Urinary bladder (tissue), 4 donors: ENCODE results near the gene PRSS23. TPM values are rescaled to one million over a fixed set of nuclear protein-coding genes. Genes with fewer than 3 reads are reported as not detected.
"Not testable (repeated sequence)": the region's sequence is repeated elsewhere in the genome, so short reads cannot be mapped to it uniquely, and the experiment has no call there.

Experiments used
- DNase-seq: peaks from one replicate; pipeline ENCODE4 v3.0.0-alpha.2; 2015; ENCODE audit errors: extremely low spot score
- H3K27ac ChIP-seq: one replicate; pipeline ENCODE4 v1.5.1; 2013; ENCODE audit warnings: low read depth, mild to moderate bottlenecking, moderate library complexity
- H3K36me3 ChIP-seq: one replicate; pipeline ENCODE4 v1.6.1; 2013; ENCODE audit warnings: mild to moderate bottlenecking, moderate library complexity; ENCODE audit not compliant: insufficient read depth
- H3K4me1 ChIP-seq: one replicate; pipeline ENCODE4 v1.6.1; 2013; ENCODE audit warnings: mild to moderate bottlenecking, moderate library complexity; ENCODE audit not compliant: insufficient read depth
- H3K4me3 ChIP-seq: one replicate; pipeline ENCODE4 v1.5.1; 2013; ENCODE audit warnings: low read depth, low read length
- WGBS: extraction: QIAGEN DNeasy Blood & Tissue Kit; methylation state at CpG from one replicate; pipeline ENCODE4 v1.1.7; 2013; 5-methylcytosine and 5-hydroxymethylcytosine counted together
- polyA plus RNA-seq: library from polyadenylated mRNA; stranded (reverse); fragments of 200-250 nt; gene quantifications from one replicate; pipeline ENCODE4 v1.2.3, GENCODE V29; 2013
- total RNA-seq: library from RNA; depleted of rRNA; stranded (reverse); fragments of >200 nt; gene quantifications from one replicate; pipeline ENCODE4 v1.2.3, GENCODE V29; 2014
- donor health status: healthy with polysubstance abuse.
- donor health status: healthy.

The PRSS23 gene, protein sequence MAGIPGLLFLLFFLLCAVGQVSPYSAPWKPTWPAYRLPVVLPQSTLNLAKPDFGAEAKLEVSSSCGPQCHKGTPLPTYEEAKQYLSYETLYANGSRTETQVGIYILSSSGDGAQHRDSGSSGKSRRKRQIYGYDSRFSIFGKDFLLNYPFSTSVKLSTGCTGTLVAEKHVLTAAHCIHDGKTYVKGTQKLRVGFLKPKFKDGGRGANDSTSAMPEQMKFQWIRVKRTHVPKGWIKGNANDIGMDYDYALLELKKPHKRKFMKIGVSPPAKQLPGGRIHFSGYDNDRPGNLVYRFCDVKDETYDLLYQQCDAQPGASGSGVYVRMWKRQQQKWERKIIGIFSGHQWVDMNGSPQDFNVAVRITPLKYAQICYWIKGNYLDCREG
- total RNA-seq = 169 TPM
- polyA plus RNA-seq = 146 TPM

DNA sequence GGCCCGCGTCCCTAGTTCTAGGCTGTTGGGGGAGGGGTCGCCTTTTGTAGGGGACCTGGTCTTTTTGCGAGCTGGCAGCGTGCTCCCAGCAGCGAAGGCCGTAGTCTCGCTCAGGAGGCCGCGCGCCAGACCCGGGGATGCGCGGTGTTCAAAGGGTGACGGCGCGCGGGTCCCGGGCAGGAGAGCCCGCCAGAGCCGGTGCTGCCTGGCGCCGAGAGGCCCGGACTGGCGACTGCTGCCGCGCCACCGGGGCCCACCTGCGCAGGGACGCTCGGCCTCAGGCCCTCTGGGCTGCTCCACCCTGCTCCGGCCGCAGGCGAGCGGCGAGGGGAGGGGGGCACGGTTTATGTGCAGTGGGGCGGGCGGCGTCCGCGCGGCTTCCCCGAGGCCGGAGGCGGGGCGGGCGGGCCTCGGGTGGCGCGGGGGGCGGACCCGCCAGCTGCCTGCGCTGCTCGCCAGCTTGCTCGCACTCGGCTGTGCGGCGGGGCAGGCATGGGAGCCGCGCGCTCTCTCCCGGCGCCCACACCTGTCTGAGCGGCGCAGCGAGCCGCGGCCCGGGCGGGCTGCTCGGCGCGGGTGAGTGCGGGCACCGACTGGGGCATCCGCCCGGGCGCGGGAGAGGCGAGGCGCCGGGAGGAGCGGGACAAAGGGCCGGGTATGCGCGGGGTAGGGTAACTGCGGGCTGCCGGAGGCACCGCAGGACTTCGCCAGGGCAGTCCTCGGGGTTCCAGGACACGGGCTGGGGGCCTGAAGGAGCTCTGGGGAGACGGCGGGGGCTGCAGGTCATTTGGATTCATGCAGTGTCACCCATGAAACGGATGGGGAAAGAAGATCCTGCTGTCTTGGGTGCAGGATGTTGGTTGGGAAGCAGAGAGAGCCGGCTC is at the start of gene PRSS23:
Gene PRSS23 (plus strand): TSS at position 467 of the 884 bp plus-strand sequence. CDS start 7,102 bp downstream, outside the sequence.
- Histone ChIP-seq H3K27ac (peak within 1 kb of the TSS; percentile 70), H3K4me3 (peak within 1 kb of the TSS; percentile 74), H3K4me1 (no peaks in the 10 kb centered on the region), H3K36me3 (no peaks in the 10 kb centered on the region)
- under 1% methylated on average over 97 of the region's 97 CpGs for WGBS
- DNase-seq = no peak

DNA sequence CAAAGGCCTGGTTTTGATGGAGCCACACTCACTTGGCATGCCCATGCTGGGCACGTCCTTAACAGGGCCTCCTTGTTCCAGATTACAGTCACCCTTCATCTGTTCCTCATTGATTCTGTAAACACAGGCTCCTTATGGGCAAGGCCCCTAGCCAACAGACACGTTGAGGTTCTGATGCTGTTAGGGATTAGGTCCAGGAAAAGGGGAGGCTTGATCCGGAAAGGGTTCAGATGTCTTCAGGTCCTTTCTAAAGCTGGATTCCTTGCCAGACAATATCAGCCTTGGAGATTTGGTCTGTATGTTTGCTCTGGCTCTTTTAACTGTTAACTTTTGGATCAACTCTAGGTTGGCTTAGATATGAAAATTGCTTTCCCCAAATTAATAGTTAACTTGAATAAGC is 46.9 kb upstream of the PRSS23 start:
- H3K36me3 ChIP-seq = no peaks in the 10 kb centered on the region
- H3K4me1 ChIP-seq = no peaks in the 10 kb centered on the region
- WGBS = 52% methylated on average over 3 of the region's 3 CpGs
- DNase-seq = no peak
- no peak overlapping the region for H3K4me3 ChIP-seq
- H3K27ac ChIP-seq = no peak overlapping the region

DNA sequence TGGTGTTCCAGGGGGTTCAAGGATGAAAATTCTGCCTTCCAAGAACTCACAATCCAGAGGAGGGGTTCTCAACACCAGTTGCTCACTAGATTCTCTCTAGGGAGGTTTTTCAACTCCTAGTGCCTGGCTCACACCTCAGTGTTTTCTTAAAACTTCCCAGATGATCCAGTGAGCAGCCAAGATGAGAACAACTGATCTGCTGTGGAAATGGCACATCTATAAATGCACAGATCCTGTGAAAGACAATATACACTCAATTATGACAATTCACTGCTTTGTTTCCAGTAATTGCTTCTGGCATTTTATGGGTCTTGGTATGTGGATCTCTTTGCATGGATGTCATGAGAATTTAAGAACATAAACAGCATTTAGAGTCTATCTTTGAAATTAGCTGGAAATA is 45.2 kb upstream of the PRSS23 start:
- Histone ChIP-seq H3K27ac (no peak overlapping the region), H3K4me1 (no peaks in the 10 kb centered on the region), H3K36me3 (no peaks in the 10 kb centered on the region), H3K4me3 (no peak overlapping the region)
- no peak for DNase-seq

DNA sequence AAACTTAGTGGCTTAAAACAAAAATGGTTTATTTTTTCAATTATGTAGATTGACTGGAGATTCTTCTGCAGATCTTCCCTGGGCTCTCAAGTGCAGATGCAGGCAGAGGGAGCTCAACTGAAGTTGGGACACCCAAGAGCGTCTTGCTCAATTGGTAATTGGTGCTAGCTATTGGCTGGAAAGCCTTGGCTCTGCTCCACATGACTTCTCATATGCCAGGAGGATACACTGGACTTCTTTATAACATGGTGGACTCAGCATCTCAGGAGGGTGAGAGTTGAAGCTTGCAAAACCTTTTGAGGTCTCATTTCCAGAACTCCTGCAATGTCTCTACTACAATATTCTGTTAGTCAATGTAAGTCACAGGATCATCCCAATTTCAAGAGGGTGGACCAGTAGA is 42.2 kb upstream of the PRSS23 start:
- no peak for DNase-seq
- H3K4me1 ChIP-seq = no peaks in the 10 kb centered on the region
- no peak overlapping the region for H3K27ac ChIP-seq
- WGBS = 92% methylated on average over 1 of the region's 1 CpG
- H3K4me3 ChIP-seq = no peak overlapping the region
- H3K36me3 ChIP-seq = no peaks in the 10 kb centered on the region

DNA sequence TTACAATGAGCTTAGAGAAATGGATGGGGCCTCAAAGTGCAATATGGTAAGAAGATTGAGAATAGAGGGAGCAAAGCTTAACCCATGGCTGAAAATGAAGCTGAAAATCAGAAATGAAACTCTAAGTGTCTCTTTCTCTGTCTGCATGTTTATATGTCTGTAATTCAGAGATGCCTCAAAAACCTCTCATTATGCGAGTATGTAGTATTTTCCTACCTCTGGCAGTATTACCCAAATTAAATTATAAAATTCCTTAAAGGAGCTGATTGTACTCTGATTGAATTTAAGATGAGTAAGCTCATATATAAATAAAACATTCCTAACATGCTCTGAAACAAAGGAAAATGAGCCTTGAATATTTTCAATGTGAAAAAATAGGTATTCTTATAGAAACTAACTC is 39.8 kb upstream of the PRSS23 start:
- Histone ChIP-seq H3K27ac (no peak overlapping the region), H3K4me1 (no peaks in the 10 kb centered on the region), H3K4me3 (no peak overlapping the region), H3K36me3 (no peaks in the 10 kb centered on the region)
- 81% methylated on average over 1 of the region's 1 CpG for WGBS
- DNase-seq = no peak

DNA sequence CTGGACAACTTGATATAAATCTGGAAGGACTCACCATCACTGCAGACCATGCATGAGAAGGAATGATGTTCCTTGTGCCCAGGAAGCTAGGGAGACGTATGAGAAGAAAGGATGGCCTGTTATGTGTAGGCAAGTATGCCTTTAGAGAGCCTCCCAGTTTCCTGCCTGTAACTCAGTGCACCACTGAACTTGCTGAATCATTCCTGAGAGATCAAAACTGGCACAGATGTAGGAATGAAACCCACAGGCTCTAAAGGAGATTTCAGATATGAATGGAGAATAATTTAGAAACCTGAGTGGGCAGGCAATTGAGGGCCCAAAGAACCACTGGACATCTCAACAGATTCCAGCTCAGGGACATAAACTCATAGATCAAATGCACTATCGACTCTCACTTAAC is 38.4 kb upstream of the PRSS23 start:
- no peak for DNase-seq
- no peak overlapping the region for H3K27ac ChIP-seq
- H3K4me1 ChIP-seq = no peaks in the 10 kb centered on the region
- no peak overlapping the region for H3K4me3 ChIP-seq
- WGBS = 78% methylated on average over 2 of the region's 2 CpGs
- no peaks in the 10 kb centered on the region for H3K36me3 ChIP-seq

DNA sequence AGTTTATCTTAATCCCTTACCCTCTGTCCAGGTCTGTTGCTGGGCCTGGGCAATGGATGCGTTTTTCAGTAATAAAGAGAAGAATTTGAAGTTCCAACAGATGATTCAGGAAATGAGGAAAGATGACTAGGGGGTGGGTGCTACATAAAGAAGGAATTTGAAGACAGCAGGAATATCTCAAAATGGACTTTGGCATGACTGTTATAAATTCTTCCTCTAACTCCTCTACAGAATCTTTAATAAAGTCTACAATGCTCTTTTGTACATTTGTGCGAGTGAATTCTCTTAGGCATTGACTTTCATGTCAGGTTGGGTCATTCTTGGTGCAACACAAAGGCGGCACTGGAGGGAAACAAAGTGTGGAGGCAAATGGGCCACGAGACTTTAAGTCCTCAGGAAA is 35.1 kb upstream of the PRSS23 start:
- H3K4me1 ChIP-seq = no peaks in the 10 kb centered on the region
- no peak overlapping the region for H3K27ac ChIP-seq
- 67% methylated on average over 4 of the region's 4 CpGs for WGBS
- no peak for DNase-seq
- H3K36me3 ChIP-seq = no peaks in the 10 kb centered on the region
- no peak overlapping the region for H3K4me3 ChIP-seq

DNA sequence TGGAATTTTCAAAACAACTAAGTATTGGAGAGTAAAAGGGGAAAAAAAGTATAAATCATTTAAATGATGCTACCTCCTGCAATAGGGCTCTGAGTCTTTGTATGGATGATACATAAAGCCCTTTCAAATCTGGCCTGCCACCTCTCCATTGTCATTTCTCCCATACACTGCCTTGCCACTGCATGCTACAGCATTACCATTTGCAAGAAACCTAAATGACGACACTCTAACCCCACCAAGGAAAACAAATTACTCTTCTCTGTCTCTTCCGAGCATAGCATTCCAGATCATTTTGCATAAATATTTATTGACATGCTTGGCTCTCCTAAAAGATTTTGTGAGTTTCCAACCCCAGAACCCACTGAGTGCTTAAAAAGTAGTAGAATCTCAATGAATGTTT is 34.5 kb upstream of the PRSS23 start:
- 57% methylated on average over 2 of the region's 2 CpGs for WGBS
- Histone ChIP-seq H3K4me1 (no peaks in the 10 kb centered on the region), H3K4me3 (no peak overlapping the region), H3K36me3 (no peaks in the 10 kb centered on the region), H3K27ac (no peak overlapping the region)
- no peak for DNase-seq

DNA sequence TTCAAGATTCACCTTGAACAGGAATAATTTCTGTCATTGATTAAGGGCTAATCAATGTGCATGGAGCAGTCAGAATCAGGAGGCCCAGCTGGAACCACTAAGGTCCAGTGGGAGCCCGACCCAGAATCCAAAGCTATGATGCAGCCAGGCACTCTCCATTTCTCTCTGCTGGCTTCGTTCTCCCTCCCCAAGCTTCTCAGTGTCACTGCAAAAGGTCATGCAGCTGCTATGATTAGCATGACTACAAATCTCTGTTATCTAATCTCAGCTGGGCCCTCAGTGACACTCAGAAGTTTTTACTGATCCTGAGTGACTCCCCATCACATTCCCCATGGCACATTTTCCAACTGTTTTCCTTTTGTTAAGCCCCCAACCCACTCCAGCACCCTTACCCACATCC is 31.1 kb upstream of the PRSS23 start:
- no peak for DNase-seq

DNA sequence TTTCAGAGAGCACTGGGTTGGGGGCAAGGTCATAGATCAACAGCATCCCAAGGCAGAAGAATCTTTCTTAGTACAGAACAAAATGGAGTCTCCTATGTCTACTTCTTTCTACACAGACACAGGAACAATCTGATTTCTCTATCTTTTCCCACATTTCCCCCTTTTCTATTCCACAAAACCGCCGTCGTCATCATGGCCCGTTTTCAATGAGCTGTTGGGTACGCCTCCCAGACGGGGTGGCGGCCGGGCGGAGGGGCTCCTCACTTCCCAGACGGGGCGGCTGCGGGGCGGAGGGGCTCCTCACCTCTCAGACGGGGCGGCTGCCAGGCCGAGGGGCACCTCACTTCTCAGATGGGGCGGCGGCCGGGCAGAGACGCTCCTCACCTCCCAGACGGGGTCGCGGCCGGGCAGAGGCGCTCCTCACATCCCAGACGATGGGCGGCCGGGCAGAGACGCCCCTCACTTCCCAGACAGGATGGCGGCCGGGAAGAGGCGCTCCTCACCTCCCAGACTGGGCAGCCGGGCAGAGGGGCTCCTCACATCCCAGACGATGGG is 29.8 kb upstream of the PRSS23 start:
- not testable (repeated sequence) for H3K27ac ChIP-seq, H3K36me3 ChIP-seq, H3K4me1 ChIP-seq, DNase-seq, H3K4me3 ChIP-seq
- 91% methylated on average over 34 of the region's 34 CpGs for whole genome bisulfite sequencing

More for the DNA sequence above, 31.1 kb upstream of the PRSS23 start:
- 29% methylated on average over 2 of the region's 2 CpGs for WGBS
- no peak overlapping the region for H3K4me3 ChIP-seq
- no peaks in the 10 kb centered on the region for H3K36me3 ChIP-seq
- no peak overlapping the region for H3K27ac ChIP-seq
- no peaks in the 10 kb centered on the region for H3K4me1 ChIP-seq

DNA sequence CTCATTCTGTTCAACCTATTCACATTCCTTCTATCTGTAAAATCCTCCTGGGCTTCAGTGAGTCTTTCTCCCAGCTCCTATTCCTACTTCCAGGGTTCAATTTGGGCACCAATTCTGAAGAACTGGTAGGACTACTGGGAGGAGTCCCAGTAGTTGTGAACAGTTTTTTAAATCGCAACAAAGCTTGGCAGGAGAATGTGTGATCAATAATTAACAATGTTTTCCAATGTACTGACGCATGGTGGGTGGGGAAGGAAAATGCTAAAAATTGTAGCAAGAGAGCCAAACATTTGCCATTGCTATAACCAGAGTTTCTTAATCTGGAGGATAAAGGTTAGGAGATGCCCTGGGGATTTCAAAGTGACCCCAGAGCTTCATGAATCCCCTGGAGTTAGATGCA is 27.3 kb upstream of the PRSS23 start:
- Histone ChIP-seq H3K27ac (no peak overlapping the region), H3K36me3 (no peaks in the 10 kb centered on the region), H3K4me1 (no peaks in the 10 kb centered on the region), H3K4me3 (no peak overlapping the region)
- WGBS = 89% methylated on average over 2 of the region's 2 CpGs
- no peak for DNase-seq

DNA sequence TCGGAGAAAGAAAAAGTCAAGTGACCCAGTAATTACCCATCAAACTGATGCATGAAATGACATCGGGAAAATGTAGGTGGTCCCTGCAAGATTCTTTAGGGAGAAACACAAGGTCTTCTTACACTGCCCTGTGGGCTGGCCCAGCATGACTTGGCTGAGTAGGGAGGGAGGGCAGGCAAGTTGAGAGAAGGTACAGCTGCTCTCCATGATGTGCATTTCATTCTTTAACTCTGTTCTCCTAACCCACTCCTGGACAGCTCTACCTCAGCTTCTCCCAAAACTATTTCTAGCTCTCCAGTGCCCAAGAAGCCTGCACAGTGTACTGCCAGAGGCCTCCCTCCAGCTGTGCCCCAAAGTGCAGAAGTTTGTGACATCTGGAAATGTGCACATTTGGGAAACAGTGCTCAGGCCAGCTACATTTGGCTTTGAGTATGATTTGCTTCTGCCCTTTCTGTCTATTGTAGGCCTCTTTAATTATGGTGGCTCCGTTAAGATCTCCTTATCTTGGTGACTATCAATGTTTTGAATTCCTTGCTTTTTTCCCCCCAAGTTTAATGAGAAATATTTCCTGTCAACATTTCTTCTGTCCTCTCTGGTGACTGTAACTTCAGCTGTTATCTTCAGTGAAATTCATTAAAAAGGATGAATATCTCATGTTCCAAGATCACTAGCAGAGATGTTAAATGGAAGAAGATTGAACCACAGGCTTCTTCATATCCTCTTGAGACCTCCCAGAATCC is 26.7 kb upstream of the PRSS23 start:
- Histone ChIP-seq H3K4me1 (no peaks in the 10 kb centered on the region), H3K4me3 (no peak overlapping the region), H3K36me3 (no peaks in the 10 kb centered on the region), H3K27ac (no peak overlapping the region)
- DNase-seq = no peak
- WGBS = 66% methylated on average over 3 of the region's 3 CpGs

DNA sequence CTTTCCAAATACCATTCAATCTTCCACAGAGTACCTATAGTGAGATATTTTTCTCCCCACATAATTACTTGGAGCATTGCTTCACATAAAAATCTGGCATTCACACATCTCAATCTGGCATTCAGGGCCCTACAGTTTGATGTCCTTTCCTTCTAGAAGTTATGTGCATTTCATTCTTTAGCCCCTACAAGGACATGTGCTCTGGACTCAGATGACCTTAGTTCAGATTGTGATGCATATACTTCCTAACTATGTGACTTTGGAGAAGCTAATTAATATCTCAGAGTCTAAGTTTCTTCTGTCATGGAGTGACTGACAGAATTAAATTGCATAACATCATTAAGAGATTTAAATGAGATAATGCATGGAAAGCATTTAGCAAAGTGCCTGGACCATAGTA is 25.9 kb upstream of the PRSS23 start:
- H3K36me3 ChIP-seq = no peaks in the 10 kb centered on the region
- H3K4me1 ChIP-seq = no peaks in the 10 kb centered on the region
- H3K4me3 ChIP-seq = no peak overlapping the region
- DNase-seq = no peak
- no peak overlapping the region for H3K27ac ChIP-seq
